H1 (cell line): Measurements from ENCODE around the gene PPP1R15B.

ENCODE experiments used
- CHD7 ChIP-seq: fragments of 300-600 bp; sonication (generic); IDR thresholded peaks from 2 replicates; pipeline ENCODE4 v1.7.1; 2012; ENCODE audit warnings: low read length, moderate library complexity, mild to moderate bottlenecking, inconsistent platforms; ENCODE audit not compliant: insufficient replicate concordance
- CTCF ChIP-seq, 3 experiments: IDR thresholded peaks; 1 replicate in 2 of 3; 2 replicates in 1 of 3; pipeline versions ENCODE4 v1.5.1 to v1.6.1; 2011; ENCODE audit warnings: low read length in 3 of 3, mild to moderate bottlenecking in 3 of 3, inconsistent platforms in 2 of 3, low read depth in 1 of 3, moderate library complexity in 1 of 3; ENCODE audit not compliant: insufficient read depth in 1 of 3; ENCODE audit errors: control extremely low read depth in 1 of 3
- GABPA ChIP-seq: IDR thresholded peaks from 2 replicates; pipeline ENCODE4 v1.6.1; 2011; ENCODE audit warnings: mild to moderate bottlenecking, low read length, moderate library complexity, borderline replicate concordance; ENCODE audit not compliant: insufficient read depth
- POLR2A ChIP-seq, 2 experiments: IDR thresholded peaks; 1 replicate in 1 of 2; 2 replicates in 1 of 2; pipeline ENCODE4 v1.6.1; 2011; ENCODE audit warnings: low read depth in 2 of 2, low read length in 2 of 2, mild to moderate bottlenecking in 2 of 2; ENCODE audit errors: control extremely low read depth in 1 of 2

DNA sequence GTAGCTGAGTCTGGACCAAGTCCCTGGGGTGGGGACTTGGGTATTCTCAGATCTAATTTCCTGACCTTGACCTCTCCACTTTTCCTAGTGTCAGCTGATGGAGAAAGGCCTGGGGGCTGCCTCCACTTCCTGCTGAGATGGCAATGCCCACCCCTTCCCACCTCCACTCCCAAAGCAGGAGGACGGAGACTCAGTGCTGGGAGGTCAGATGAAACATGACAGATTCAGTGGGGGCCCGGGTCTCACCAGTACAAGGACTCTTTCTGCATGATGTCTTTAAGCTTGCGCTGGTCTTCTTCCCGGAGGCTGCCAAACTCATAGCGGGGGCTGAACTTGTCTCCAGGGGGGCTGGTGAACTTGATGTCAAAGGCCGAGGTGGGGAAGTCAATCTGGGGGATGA, 35.6 kb upstream of the PPP1R15B start:
- no peak for TF ChIP-seq CTCF (IDR thresholded peaks at IDR 0.05; ENCODE audit: control extremely low read depth in 1 of 3, insufficient read depth in 1 of 3, low read depth in 1 of 3, low read length in 3 of 3)
- TF ChIP-seq GABPA, result no peak
- no peak for TF ChIP-seq CHD7
- TF ChIP-seq POLR2A (IDR thresholded peaks at IDR 0.05; ENCODE audit: control extremely low read depth in 1 of 2, low read depth in 2 of 2, low read length in 2 of 2), result no peak
